Spinal cord (tissue), 10 donors: ENCODE measurements around the gene ZNF469. TPM values are rescaled to one million over a fixed set of nuclear protein-coding genes. Genes with fewer than 3 reads are reported as not detected.
A peak's percentile ranks its signal among the peaks of the same experiment; 100 is the strongest.

Experiments used
- DNase-seq, 6 donors: peaks; one replicate each; pipeline versions ENCODE4 v3.0.0 to v3.0.0-alpha.2; 2013 to 2015; ENCODE audit warnings: low spot score in 6 of 6, low read depth in 4 of 6
- H3K27ac ChIP-seq: one replicate; pipeline ENCODE4 v1.5.1; 2013; ENCODE audit warnings: low read depth, low read length, control low read depth
- H3K27me3 ChIP-seq: one replicate; pipeline ENCODE4 v1.6.1; 2013; ENCODE audit warnings: low read length; ENCODE audit not compliant: control insufficient read depth, insufficient read depth
- H3K36me3 ChIP-seq: one replicate; pipeline ENCODE4 v1.6.1; 2013; ENCODE audit warnings: low read length; ENCODE audit not compliant: control insufficient read depth, insufficient read depth
- H3K4me1 ChIP-seq: one replicate; pipeline ENCODE4 v1.6.1; 2013; ENCODE audit warnings: low read length; ENCODE audit not compliant: control insufficient read depth, insufficient read depth
- H3K4me3 ChIP-seq: one replicate; pipeline ENCODE4 v1.5.1; 2013; ENCODE audit warnings: low read depth, low read length, control low read depth
- H3K9me3 ChIP-seq: one replicate; pipeline ENCODE4 v1.6.1; 2013; ENCODE audit warnings: low read length; ENCODE audit not compliant: control insufficient read depth, insufficient read depth
- WGBS: methylation state at CpG from one replicate; pipeline ENCODE4 v1.1.5; 2013; ENCODE audit warnings: missing lambda C conversion rate; ENCODE audit not compliant: insufficient coverage; 5-methylcytosine and 5-hydroxymethylcytosine counted together
- polyA plus RNA-seq, 2 donors: library from polyadenylated mRNA; unstranded; fragments of 120-200 nt; gene quantifications; one replicate each; pipeline ENCODE4 v1.2.1, GENCODE V29; 2013; ENCODE audit not compliant: insufficient read length in 2 of 2
- total RNA-seq, 2 donors: library from RNA; depleted of rRNA in 1 of 2; stranded (reverse); fragments of 120-200 nt in 1 of 2; fragments of >200 nt in 1 of 2; gene quantifications; one replicate each; pipeline versions ENCODE4 v1.2.3 to v1.2.4, GENCODE V29; 2013 to 2014
- donor health status: healthy.

Gene ZNF469
- total and polyA plus RNA-seq, 4 donors, result 3.2 to 11.1 (median 5.8) TPM

DNA sequence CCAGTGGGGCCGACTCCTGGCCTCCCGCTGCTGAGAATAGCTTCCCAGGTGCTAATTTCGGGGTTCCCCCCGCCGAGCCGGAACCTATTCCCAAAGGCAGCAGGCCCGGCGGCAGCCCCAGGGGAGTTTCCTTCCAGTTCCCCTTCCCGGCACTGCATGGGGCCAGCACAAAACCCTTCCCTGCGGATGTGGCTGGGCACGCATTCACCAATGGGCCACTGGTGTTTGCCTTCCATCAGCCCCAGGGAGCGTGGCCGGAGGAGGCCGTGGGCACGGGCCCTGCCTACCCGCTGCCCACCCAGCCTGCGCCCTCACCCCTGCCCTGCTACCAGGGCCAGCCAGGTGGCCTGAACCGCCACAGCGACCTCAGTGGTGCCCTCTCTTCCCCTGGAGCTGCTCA lies 45.4 kb downstream of the ZNF469 start:
- Histone ChIP-seq H3K36me3 (peaks cover 70% of the 10 kb centered on the region), H3K9me3 (no peaks in the 10 kb centered on the region), H3K27me3 (peaks cover 20% of the 10 kb centered on the region), H3K4me1 (peaks cover 44% of the 10 kb centered on the region), H3K27ac (no peak overlapping the region), H3K4me3 (no peak overlapping the region)
- WGBS, result 90% methylated on average over 19 of the region's 19 CpGs
- DNase-seq, result no peak

DNA sequence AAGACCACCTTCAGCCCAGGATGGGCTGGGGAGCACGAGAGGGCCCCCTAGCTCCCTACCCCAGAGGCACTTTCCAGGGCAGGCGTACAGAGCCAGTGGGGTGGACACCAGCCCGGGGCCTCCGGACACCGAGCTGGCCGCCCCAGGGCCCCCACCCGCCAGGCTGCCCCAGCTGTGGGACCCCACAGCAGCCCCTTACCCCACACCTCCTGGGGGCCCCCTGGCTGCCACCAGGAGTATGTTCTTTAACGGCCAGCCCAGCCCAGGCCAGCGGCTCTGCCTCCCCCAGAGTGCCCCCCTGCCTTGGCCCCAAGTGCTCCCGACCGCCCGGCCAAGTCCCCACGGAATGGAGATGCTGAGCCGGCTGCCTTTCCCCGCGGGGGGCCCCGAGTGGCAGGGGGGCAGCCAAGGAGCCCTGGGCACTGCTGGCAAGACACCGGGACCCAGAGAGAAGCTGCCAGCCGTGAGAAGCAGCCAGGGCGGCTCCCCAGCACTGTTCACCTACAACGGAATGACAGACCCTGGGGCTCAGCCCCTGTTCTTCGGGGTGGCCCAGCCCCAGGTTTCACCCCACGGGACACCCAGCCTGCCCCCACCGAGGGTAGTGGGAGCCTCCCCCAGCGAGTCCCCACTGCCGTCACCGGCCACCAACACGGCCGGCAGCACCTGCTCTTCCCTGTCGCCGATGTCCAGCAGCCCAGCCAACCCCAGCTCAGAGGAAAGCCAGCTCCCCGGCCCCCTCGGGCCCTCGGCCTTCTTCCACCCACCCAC lies 46.0 kb downstream of the ZNF469 start:
- Histone ChIP-seq H3K27ac (no peak overlapping the region), H3K27me3 (peaks cover 20% of the 10 kb centered on the region), H3K36me3 (peaks cover 76% of the 10 kb centered on the region), H3K4me3 (no peak overlapping the region), H3K4me1 (peaks cover 44% of the 10 kb centered on the region), H3K9me3 (no peaks in the 10 kb centered on the region)
- no peak for DNase-seq
- 69% methylated on average over 30 of the region's 34 CpGs for WGBS

- no peak overlapping the region for H3K27ac ChIP-seq
- peaks cover 20% of the 10 kb centered on the region for H3K27me3 ChIP-seq
- H3K36me3 ChIP-seq, result peaks cover 82% of the 10 kb centered on the region
- H3K4me1 ChIP-seq, result peaks cover 36% of the 10 kb centered on the region
- H3K4me3 ChIP-seq, result peak overlapping the region; percentile 2
- no peaks in the 10 kb centered on the region for H3K9me3 ChIP-seq
- WGBS, result 69% methylated on average over 38 of the region's 48 CpGs
- no peak for DNase-seq
Measured at GRCh38 chr16:88429387-88430184, 46.8 kb downstream of the ZNF469 start.

- Histone ChIP-seq H3K4me1 (peaks cover 31% of the 10 kb centered on the region), H3K4me3 (peak overlapping the region; percentile 16), H3K9me3 (no peaks in the 10 kb centered on the region), H3K36me3 (peaks cover 83% of the 10 kb centered on the region), H3K27me3 (peaks cover 20% of the 10 kb centered on the region), H3K27ac (no peak overlapping the region)
- 11% methylated on average over 36 of the region's 36 CpGs for WGBS
- no peak for DNase-seq
Measured at GRCh38 chr16:88430185-88430523, 47.4 kb downstream of the ZNF469 start.

DNA sequence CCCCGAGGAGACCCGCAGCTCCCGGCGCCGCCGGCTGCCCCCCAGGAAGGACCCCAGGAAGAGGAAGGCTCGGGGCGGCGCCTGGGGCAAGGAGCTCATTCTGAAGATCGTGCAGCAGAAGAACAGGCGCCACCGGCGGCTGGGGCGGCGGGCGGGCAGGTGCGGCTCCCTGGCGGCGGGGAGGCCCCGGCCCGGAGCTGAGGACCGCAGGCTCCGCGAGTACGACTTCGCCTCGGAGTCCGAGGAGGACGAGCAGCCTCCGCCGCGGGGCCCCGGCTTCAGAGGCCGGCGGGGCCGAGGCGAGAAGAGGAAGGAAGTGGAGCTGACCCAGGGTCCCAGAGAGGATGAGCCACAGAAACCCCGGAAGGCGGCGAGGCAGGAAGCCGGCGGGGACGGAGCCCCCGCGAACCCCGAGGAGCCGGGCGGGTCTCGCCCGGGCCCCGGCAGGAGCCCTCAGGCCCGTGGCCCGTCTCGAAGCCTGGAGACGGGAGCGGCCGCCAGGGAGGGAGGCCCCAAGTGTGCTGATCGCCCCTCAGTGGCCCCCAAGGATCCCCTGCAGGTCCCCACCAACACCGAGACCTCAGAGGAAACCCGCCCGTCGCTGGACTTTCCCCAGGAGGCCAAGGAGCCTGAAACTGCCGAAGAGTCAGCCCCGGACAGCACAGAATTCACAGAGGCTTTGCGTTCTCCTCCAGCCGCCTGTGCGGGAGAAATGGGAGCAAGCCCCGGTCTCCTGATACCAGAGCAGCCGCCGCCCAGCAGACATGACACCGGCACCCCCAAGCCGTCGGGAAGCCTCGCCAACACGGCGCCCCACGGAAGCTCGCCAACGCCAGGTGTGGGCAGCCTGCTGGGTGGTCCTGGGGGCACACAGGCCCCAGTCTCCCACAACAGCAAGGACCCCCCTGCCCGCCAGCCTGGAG lies 48.0 kb downstream of the ZNF469 start:
- Histone ChIP-seq H3K27me3 (peaks cover 20% of the 10 kb centered on the region), H3K9me3 (no peaks in the 10 kb centered on the region), H3K36me3 (peaks cover 83% of the 10 kb centered on the region), H3K4me1 (peaks cover 30% of the 10 kb centered on the region), H3K27ac (no peak overlapping the region), H3K4me3 (peak overlapping the region; percentile 16)
- DNase-seq, result peak in 2 of 6 donors; percentile 13 to 44
- WGBS, result 20% methylated on average over 80 of the region's 80 CpGs

- H3K4me1 ChIP-seq, result peaks cover 33% of the 10 kb centered on the region
- 91% methylated on average over 22 of the region's 22 CpGs for WGBS
- H3K27me3 ChIP-seq, result peaks cover 20% of the 10 kb centered on the region
- DNase-seq, result no peak
- no peaks in the 10 kb centered on the region for H3K9me3 ChIP-seq
- H3K27ac ChIP-seq, result no peak overlapping the region
- H3K36me3 ChIP-seq, result peaks cover 84% of the 10 kb centered on the region
- H3K4me3 ChIP-seq, result no peak overlapping the region
Measured at GRCh38 chr16:88431651-88432050, 48.9 kb downstream of the ZNF469 start.

GRCh38 chr16:88432174-88432573 lies 49.4 kb downstream of the ZNF469 start:
- Histone ChIP-seq H3K9me3 (no peaks in the 10 kb centered on the region), H3K27ac (no peak overlapping the region), H3K36me3 (peaks cover 83% of the 10 kb centered on the region), H3K4me3 (no peak overlapping the region), H3K27me3 (peaks cover 20% of the 10 kb centered on the region), H3K4me1 (peaks cover 33% of the 10 kb centered on the region)
- DNase-seq, result no peak
- WGBS, result 90% methylated on average over 22 of the region's 22 CpGs
